Progenitor cell of endocrine pancreas (in vitro differentiated cells): ENCODE measurements around the gene PTPRD. TPM values are rescaled to one million over a fixed set of nuclear protein-coding genes. Genes with fewer than 3 reads are reported as not detected.

ENCODE experiments used
- DNase-seq: peaks from one replicate; pipeline ENCODE4 v3.0.0; 2021; ENCODE audit warnings: low spot score; ENCODE audit not compliant: unreplicated experiment
- H3K27ac Mint-ChIP-seq: 2 replicates; pipeline ENCODE4 v1.8.0; 2021; ENCODE audit warnings: mild to moderate bottlenecking, moderate library complexity, mixed read lengths
- H3K27me3 Mint-ChIP-seq: 2 replicates; pipeline ENCODE4 v1.8.0; 2021; ENCODE audit warnings: mixed read lengths
- H3K36me3 Mint-ChIP-seq: 2 replicates; pipeline ENCODE4 v1.8.0; 2022; ENCODE audit warnings: mixed read lengths; ENCODE audit not compliant: insufficient read depth
- H3K4me1 Mint-ChIP-seq: 2 replicates; pipeline ENCODE4 v1.8.0; 2021; ENCODE audit warnings: low read depth, mixed read lengths
- H3K4me3 Mint-ChIP-seq: 2 replicates; pipeline ENCODE4 v1.8.0; 2021; ENCODE audit warnings: low read depth, mild to moderate bottlenecking, moderate library complexity, mixed read lengths
- H3K9me3 Mint-ChIP-seq: 2 replicates; pipeline ENCODE4 v1.8.0; 2021; ENCODE audit warnings: low read depth, mixed read lengths
- total RNA-seq: library from RNA; stranded (reverse); gene quantifications from 2 replicates; pipeline ENCODE4 v1.2.1, GENCODE V29; 2021
- TF ChIP-seq, protein P1 (sequence below): fragments of 200-600 bp; sonication (generic); IDR thresholded peaks from one replicate; pipeline ENCODE4 v1.5.0; 2021; ENCODE audit warnings: antibody characterized with exemption, mild to moderate bottlenecking; ENCODE audit not compliant: unreplicated experiment

PTPRD gene
- total RNA-seq, 1 donor from 2014 or later, result 124 TPM

DNA sequence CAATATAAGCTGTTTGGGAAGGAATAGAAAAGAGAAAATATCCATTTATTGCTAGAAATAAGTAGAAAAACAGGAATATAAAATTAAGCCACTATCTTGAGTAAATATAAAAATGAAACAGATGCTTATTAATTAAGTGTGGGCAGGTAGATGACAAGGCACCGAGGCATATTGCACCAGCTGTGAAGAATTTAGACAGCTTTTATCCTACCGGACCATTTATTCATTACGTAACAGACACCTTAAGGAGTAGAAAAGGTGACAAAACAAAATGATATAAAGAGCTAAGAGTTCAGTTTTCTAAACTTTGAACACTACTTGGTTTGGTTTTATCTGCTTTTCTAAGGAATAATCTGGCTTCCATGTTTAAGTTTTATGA is 404.1 kb downstream of the PTPRD start:
- Mint-ChIP-seq H3K4me1 (no peaks in the 10 kb centered on the region), H3K4me3 (peak overlapping the region; percentile 76)

DNA sequence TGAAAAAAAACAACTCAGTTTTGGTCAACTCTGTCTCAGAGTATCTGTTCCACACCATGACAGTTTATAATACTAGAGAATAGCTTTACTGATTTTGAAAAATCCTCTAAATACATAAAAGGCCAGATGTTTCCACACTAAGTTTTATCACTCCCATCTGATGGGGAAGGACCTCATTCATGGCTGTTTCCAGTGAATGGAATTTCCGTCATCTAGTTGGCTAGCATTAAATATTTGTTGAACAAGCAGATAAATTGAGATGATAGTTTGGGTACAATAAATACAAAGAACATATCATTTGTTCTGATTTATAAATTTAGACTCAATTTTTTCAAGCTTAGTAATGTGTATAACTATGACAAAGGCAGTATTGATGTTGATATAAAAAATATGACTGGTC is 408.5 kb downstream of the PTPRD start:
- Mint-ChIP-seq H3K9me3 (no peaks in the 10 kb centered on the region), H3K27ac (no peak overlapping the region), H3K27me3 (peaks cover 14% of the 10 kb centered on the region), H3K4me3 (no peak overlapping the region), H3K4me1 (no peaks in the 10 kb centered on the region), H3K36me3 (no peaks in the 10 kb centered on the region)
- no peak for DNase-seq
- TF ChIP-seq, protein P1, sequence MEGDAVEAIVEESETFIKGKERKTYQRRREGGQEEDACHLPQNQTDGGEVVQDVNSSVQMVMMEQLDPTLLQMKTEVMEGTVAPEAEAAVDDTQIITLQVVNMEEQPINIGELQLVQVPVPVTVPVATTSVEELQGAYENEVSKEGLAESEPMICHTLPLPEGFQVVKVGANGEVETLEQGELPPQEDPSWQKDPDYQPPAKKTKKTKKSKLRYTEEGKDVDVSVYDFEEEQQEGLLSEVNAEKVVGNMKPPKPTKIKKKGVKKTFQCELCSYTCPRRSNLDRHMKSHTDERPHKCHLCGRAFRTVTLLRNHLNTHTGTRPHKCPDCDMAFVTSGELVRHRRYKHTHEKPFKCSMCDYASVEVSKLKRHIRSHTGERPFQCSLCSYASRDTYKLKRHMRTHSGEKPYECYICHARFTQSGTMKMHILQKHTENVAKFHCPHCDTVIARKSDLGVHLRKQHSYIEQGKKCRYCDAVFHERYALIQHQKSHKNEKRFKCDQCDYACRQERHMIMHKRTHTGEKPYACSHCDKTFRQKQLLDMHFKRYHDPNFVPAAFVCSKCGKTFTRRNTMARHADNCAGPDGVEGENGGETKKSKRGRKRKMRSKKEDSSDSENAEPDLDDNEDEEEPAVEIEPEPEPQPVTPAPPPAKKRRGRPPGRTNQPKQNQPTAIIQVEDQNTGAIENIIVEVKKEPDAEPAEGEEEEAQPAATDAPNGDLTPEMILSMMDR, result no peak

More for the DNA sequence above, 404.1 kb downstream of the PTPRD start:
- DNase-seq, result no peak
- Mint-ChIP-seq H3K27ac (no peak overlapping the region), H3K36me3 (no peaks in the 10 kb centered on the region), H3K27me3 (peaks cover 17% of the 10 kb centered on the region), H3K9me3 (no peaks in the 10 kb centered on the region)
- TF ChIP-seq, protein P1, result no peak

DNA sequence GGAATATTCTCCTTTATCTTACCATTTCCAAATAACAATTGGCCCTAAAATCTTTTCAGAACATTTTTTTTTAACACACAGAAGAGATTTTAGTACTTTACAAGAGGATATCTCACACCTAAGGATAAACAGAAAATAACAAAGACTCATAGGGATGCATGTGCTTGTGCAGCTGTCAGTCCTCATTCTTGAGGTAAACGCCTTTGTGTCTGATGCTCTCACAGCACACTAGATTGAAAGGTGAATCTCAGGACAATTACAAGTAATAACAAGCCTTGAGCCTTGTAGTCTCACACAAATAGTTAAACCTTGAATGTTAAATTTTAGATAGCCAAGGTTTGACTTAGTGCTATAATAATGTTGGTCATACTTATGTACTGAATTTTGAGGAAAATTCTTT is 439.2 kb downstream of the PTPRD start:
- Mint-ChIP-seq H3K27ac (no peak overlapping the region), H3K36me3 (no peaks in the 10 kb centered on the region), H3K27me3 (no peaks in the 10 kb centered on the region), H3K9me3 (peaks cover 3% of the 10 kb centered on the region), H3K4me3 (no peak overlapping the region), H3K4me1 (no peaks in the 10 kb centered on the region)
- no peak for DNase-seq
- TF ChIP-seq, protein P1, result no peak

DNA sequence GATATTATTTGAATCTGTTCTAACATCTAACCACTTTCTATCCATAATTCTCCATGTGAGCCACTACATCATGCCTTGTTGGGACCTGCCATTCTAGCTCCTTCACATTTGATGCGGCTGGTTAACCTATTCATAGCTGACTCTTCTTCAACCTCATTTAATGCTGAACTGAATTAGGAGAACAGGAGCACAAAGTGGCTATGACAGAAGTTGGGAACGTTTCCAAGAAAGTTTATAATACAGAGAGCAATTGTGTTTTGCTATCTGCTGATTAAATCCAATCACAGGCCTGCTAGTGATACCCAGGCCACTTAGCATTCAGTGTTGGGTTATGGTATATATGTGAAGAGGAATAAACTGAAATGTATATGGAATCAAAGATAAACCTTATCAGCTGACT is 440.3 kb downstream of the PTPRD start:
- Mint-ChIP-seq H3K36me3 (no peaks in the 10 kb centered on the region), H3K9me3 (peaks cover 3% of the 10 kb centered on the region), H3K27me3 (no peaks in the 10 kb centered on the region), H3K4me1 (no peaks in the 10 kb centered on the region), H3K27ac (no peak overlapping the region), H3K4me3 (no peak overlapping the region)
- TF ChIP-seq, protein P1, result no peak
- DNase-seq, result no peak

DNA sequence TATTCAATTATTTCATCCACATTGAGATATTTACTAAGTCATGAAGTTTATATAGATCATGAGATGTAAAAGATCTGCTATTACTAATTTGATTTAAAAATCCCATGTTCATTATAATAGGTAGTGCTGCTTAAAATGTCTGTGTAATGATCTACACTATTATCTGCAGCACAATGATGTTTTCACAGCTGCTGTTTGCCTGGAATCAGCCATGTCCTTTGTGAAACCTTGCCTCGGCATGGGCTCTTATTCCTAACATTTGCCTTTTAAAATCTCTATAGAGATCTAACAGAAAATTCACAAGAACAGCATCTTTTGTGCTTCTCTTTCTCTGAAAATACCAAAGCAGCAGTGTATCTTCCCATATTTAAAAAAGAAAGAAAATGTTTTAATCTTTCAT is 444.6 kb downstream of the PTPRD start:
- Mint-ChIP-seq H3K4me1 (no peaks in the 10 kb centered on the region), H3K36me3 (no peaks in the 10 kb centered on the region), H3K27me3 (no peaks in the 10 kb centered on the region), H3K4me3 (no peak overlapping the region), H3K9me3 (peaks cover 3% of the 10 kb centered on the region), H3K27ac (no peak overlapping the region)
- DNase-seq, result no peak
- TF ChIP-seq, protein P1, result no peak
